GM04504 (cell line): ENCODE results near the gene RPL9.
"Not testable (repeated sequence)": the region's sequence is repeated elsewhere in the genome, so short reads cannot be mapped to it uniquely, and the experiment has no call there.

Source experiments
- DNase-seq: peaks from one replicate; pipeline ENCODE4 v3.0.0-alpha.2; 2012; ENCODE audit warnings: low read depth

RPL9 gene

GRCh38 chr4:39458505-39459300 is at the start of gene RPL9, which contains the start of gene LIAS:
RPL9 (minus strand) TSS chr4:39458922; CDS start chr4:39458439, 483 bp downstream.
LIAS (plus strand) TSS chr4:39459056; CDS start chr4:39459118, 62 bp downstream.
- peak; percentile 97 for DNase-seq

- no peak for DNase-seq
Measured at GRCh38 chr4:39505581-39505980, 46.9 kb upstream of the RPL9 start.

- no peak for DNase-seq
Measured at GRCh38 chr4:39504538-39504937, 45.8 kb upstream of the RPL9 start.

- DNase-seq, result not testable (repeated sequence)
Measured at GRCh38 chr4:39502664-39503035, 43.9 kb upstream of the RPL9 start.

GRCh38 chr4:39502019-39502663 is 43.4 kb upstream of the RPL9 start:
- DNase-seq, result peak; percentile 42

GRCh38 chr4:39498727-39499020 is 40.0 kb upstream of the RPL9 start:
- no peak for DNase-seq

- no peak for DNase-seq
Measured at GRCh38 chr4:39497909-39498726, 39.4 kb upstream of the RPL9 start.

GRCh38 chr4:39495446-39496213 is 36.9 kb upstream of the RPL9 start:
- no peak for DNase-seq

GRCh38 chr4:39494354-39494753 is 35.6 kb upstream of the RPL9 start:
- DNase-seq, result no peak

GRCh38 chr4:39490322-39490721 is 31.6 kb upstream of the RPL9 start:
- no peak for DNase-seq

- DNase-seq, result no peak
Measured at GRCh38 chr4:39486221-39486804, 27.6 kb upstream of the RPL9 start.

GRCh38 chr4:39484582-39485272 is 26.0 kb upstream of the RPL9 start:
- DNase-seq, result no peak

- no peak for DNase-seq
Measured at GRCh38 chr4:39480902-39481695, 22.4 kb upstream of the RPL9 start.

- no peak for DNase-seq
Measured at GRCh38 chr4:39480251-39480650, 21.5 kb upstream of the RPL9 start.

GRCh38 chr4:39476187-39476895 is 17.6 kb upstream of the RPL9 start:
- DNase-seq, result no peak

- peak; percentile 17 for DNase-seq
Measured at GRCh38 chr4:39472396-39472795, 13.7 kb upstream of the RPL9 start.

- DNase-seq, result no peak
Measured at GRCh38 chr4:39470402-39470801, 11.7 kb upstream of the RPL9 start.

GRCh38 chr4:39469429-39470077 is 10.8 kb upstream of the RPL9 start:
- peak; percentile 66 for DNase-seq

- DNase-seq, result no peak
Measured at GRCh38 chr4:39467464-39467863, 8.7 kb upstream of the RPL9 start.
